Ishikawa (cell line): ENCODE data around the gene BRS3.

Source experiments
- FOXM1 ChIP-seq: IDR thresholded peaks from 2 replicates; pipeline ENCODE4 v1.6.1; 2012; ENCODE audit warnings: low read depth, borderline replicate concordance
- RAD21 ChIP-seq: IDR thresholded peaks from 2 replicates; pipeline ENCODE4 v1.6.1; 2012; ENCODE audit warnings: low read depth
- TF ChIP-seq, protein P1 (sequence below): IDR thresholded peaks from 2 replicates; pipeline ENCODE4 v1.6.1; 2012; ENCODE audit warnings: low read depth, mild to moderate bottlenecking

DNA sequence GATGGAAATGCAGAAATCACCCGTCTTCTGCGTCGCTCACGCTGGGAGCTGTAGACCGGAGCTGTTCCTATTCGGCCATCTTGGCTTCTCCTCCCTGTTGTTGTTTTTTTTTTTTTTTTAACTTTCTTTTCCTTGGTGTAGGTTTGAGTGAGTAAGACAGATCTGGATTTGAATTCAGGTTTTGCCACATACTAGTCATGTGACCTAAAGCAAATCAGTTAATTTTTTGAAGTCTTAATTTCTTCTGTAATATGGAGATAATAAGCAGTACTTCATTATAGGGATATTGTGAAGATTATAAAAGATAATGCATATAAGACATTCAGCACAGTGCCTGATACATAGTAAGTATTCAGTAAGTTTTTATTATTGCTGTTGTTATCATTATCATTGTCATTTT lies 41.5 kb upstream of the BRS3 start:
- TF ChIP-seq RAD21 (no peak), FOXM1 (no peak)
- TF ChIP-seq, protein P1, sequence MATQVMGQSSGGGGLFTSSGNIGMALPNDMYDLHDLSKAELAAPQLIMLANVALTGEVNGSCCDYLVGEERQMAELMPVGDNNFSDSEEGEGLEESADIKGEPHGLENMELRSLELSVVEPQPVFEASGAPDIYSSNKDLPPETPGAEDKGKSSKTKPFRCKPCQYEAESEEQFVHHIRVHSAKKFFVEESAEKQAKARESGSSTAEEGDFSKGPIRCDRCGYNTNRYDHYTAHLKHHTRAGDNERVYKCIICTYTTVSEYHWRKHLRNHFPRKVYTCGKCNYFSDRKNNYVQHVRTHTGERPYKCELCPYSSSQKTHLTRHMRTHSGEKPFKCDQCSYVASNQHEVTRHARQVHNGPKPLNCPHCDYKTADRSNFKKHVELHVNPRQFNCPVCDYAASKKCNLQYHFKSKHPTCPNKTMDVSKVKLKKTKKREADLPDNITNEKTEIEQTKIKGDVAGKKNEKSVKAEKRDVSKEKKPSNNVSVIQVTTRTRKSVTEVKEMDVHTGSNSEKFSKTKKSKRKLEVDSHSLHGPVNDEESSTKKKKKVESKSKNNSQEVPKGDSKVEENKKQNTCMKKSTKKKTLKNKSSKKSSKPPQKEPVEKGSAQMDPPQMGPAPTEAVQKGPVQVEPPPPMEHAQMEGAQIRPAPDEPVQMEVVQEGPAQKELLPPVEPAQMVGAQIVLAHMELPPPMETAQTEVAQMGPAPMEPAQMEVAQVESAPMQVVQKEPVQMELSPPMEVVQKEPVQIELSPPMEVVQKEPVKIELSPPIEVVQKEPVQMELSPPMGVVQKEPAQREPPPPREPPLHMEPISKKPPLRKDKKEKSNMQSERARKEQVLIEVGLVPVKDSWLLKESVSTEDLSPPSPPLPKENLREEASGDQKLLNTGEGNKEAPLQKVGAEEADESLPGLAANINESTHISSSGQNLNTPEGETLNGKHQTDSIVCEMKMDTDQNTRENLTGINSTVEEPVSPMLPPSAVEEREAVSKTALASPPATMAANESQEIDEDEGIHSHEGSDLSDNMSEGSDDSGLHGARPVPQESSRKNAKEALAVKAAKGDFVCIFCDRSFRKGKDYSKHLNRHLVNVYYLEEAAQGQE, result no peak
